ENCODE measurements around the gene LSS.

GRCh38 chr21:46219591-46220239, 8.9 kb downstream of the LSS start:
- TF ChIP-seq CTCF (optimal IDR thresholded peaks at IDR 0.05 in 1 of 3, IDR thresholded peaks at IDR 0.05 in 1 of 3, conservative IDR thresholded peaks at IDR 0.05 in 1 of 3; ENCODE audit: extremely low read depth in 1 of 3, insufficient read depth in 2 of 3, low read length in 3 of 3) (no peak), EZH2 (IDR thresholded peaks at IDR 0.05; ENCODE audit: low read length) (no peak)
